SU-DHL-6 (cell line): Measurements from ENCODE around the gene NUDT3.
"Not testable (repeated sequence)": the region's sequence is repeated elsewhere in the genome, so short reads cannot be mapped to it uniquely, and the experiment has no call there.

Experiments
- H2AFZ ChIP-seq: fragments of 200-600 bp; sonication (generic); 2 replicates; pipeline ENCODE4 v1.6.1; 2014; ENCODE audit warnings: low read depth, mild to moderate bottlenecking, moderate library complexity, mixed read lengths, antibody characterized with exemption, low read length; ENCODE audit not compliant: severe bottlenecking
- H3F3A ChIP-seq: fragments of 200-600 bp; shearing (Covaris generic); 2 replicates; pipeline ENCODE4 v1.6.0; 2016; ENCODE audit warnings: antibody characterized with exemption, mild to moderate bottlenecking; ENCODE audit not compliant: insufficient read depth
- H3K27ac ChIP-seq: fragments of 200-600 bp; sonication (generic); 2 replicates; pipeline ENCODE4 v1.5.1; 2016; ENCODE audit warnings: low read depth, mild to moderate bottlenecking, low read length, moderate library complexity, mixed read lengths
- H3K27me3 ChIP-seq: fragments of 200-600 bp; sonication (generic), shearing (Covaris generic); 2 replicates; pipeline ENCODE4 v1.6.0; 2014; ENCODE audit warnings: mild to moderate bottlenecking, low read length
- H3K36me3 ChIP-seq: fragments of 200-600 bp; sonication (generic); 2 replicates; pipeline ENCODE4 v1.6.1; 2014; ENCODE audit warnings: mild to moderate bottlenecking, low read length, mixed read lengths
- H3K4me2 ChIP-seq: fragments of 300-600, 200-600 bp; shearing (Covaris generic), sonication (generic); 2 replicates; pipeline ENCODE4 v1.6.0; 2014; ENCODE audit warnings: low read length, low read depth, mild to moderate bottlenecking; ENCODE audit not compliant: poor library complexity, severe bottlenecking
- H3K4me3 ChIP-seq: fragments of 200-600 bp; sonication (generic); 2 replicates; pipeline ENCODE4 v1.5.1; 2014; ENCODE audit warnings: antibody characterized with exemption, low read length, mild to moderate bottlenecking, mixed read lengths; ENCODE audit not compliant: insufficient read depth, poor library complexity, severe bottlenecking
- H3K79me2 ChIP-seq: fragments of 200-600 bp; sonication (generic); 2 replicates; pipeline ENCODE4 v1.6.1; 2014; ENCODE audit warnings: mild to moderate bottlenecking, low read length, moderate library complexity; ENCODE audit not compliant: insufficient read depth
- H3K9ac ChIP-seq: fragments of 200-600 bp; sonication (generic); 2 replicates; pipeline ENCODE4 v1.7.0; 2014; ENCODE audit warnings: mild to moderate bottlenecking, low read length
- H3K9me2 ChIP-seq: fragments of 200-600 bp; sonication (generic); replicated peaks from 2 replicates; pipeline ENCODE4 v1.6.1; 2014; ENCODE audit warnings: low read length; ENCODE audit not compliant: insufficient read depth
- H3K9me3 ChIP-seq: fragments of 200-600 bp; sonication (generic); 2 replicates; pipeline ENCODE4 v1.6.1; 2014; ENCODE audit warnings: low read length, mixed read lengths; ENCODE audit not compliant: insufficient read depth
- H4K20me1 ChIP-seq: fragments of 200-600 bp; sonication (generic); 2 replicates; pipeline ENCODE4 v1.6.1; 2014; ENCODE audit warnings: low read depth, mild to moderate bottlenecking, antibody characterized with exemption, low read length, moderate library complexity, mixed read lengths
- EZH2phosphoT487 ChIP-seq: fragments of 200-600 bp; sonication (generic), shearing (Covaris generic); conservative IDR thresholded peaks from 2 replicates; pipeline ENCODE4 v1.6.1; 2018; ENCODE audit warnings: mild to moderate bottlenecking, antibody characterized with exemption, low read length, moderate library complexity, mixed read lengths
- TF ChIP-seq, protein P1 (sequence below): fragments of 200-600 bp; sonication (generic); IDR thresholded peaks from one replicate; pipeline ENCODE4 v1.5.1; 2017; ENCODE audit warnings: antibody characterized with exemption, mild to moderate bottlenecking, low read length, moderate library complexity; ENCODE audit not compliant: insufficient read depth, poor library complexity, severe bottlenecking

The NUDT3 gene

DNA sequence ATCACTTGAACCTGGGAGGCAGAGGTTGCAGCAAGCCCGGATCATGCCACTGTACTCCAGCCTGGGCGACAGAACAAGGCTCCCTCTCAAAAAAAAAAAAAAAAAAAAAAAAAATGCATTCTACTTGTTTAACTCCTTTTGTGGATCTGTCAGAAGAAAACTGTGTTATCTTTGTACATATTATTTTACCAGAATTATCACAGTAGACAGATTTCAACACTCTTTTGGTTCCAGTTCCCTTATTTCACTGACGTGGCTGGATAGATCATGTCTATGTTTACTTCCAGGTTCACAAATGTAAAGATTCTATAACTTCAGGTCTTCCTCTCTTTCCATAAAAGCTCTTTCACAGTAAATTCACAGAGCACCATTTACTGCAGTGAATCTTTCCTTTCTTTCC lies 18.4 kb downstream of the NUDT3 start:
- H3K79me2 ChIP-seq: peaks cover 93% of the 10 kb centered on the region
- no peak overlapping the region for H2AFZ ChIP-seq
- H3K27me3 ChIP-seq: no peaks in the 10 kb centered on the region
- TF ChIP-seq, protein P1, sequence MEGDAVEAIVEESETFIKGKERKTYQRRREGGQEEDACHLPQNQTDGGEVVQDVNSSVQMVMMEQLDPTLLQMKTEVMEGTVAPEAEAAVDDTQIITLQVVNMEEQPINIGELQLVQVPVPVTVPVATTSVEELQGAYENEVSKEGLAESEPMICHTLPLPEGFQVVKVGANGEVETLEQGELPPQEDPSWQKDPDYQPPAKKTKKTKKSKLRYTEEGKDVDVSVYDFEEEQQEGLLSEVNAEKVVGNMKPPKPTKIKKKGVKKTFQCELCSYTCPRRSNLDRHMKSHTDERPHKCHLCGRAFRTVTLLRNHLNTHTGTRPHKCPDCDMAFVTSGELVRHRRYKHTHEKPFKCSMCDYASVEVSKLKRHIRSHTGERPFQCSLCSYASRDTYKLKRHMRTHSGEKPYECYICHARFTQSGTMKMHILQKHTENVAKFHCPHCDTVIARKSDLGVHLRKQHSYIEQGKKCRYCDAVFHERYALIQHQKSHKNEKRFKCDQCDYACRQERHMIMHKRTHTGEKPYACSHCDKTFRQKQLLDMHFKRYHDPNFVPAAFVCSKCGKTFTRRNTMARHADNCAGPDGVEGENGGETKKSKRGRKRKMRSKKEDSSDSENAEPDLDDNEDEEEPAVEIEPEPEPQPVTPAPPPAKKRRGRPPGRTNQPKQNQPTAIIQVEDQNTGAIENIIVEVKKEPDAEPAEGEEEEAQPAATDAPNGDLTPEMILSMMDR: no peak
- TF ChIP-seq EZH2phosphoT487: no peak
- peaks cover 15% of the 10 kb centered on the region for H3F3A ChIP-seq
- peaks cover 14% of the 10 kb centered on the region for H4K20me1 ChIP-seq
- peaks cover 1% of the 10 kb centered on the region; the same call in 1 of the 2 replicates for H3K36me3 ChIP-seq
- H3K4me3 ChIP-seq: no peak overlapping the region
- H3K9ac ChIP-seq: no peak overlapping the region
- no peaks in the 10 kb centered on the region for H3K9me2 ChIP-seq
- no peaks in the 10 kb centered on the region for H3K9me3 ChIP-seq
- H3K4me2 ChIP-seq: no peak overlapping the region
- H3K27ac ChIP-seq: no peak overlapping the region

DNA sequence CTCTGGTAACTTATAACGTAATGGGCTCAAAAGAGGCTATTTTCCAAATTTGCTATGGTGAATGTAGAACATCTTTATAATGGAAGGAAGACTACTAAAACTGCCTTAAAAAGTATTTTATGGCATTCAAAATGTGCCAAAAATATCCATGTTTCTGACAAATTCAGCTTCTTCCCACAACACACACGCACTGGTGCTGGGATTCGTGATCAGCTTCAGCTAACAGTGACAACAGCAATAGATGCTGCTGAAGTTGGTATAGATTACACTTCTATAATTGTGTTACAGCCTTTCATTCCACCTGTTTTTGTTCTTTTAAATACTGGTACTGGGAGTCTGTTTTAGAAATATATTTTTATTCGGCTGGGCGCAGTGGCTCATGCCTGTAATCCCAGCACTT lies 19.0 kb downstream of the NUDT3 start:
- TF ChIP-seq EZH2phosphoT487: no peak
- TF ChIP-seq, protein P1: no peak
- Histone ChIP-seq H3K79me2 (peaks cover 93% of the 10 kb centered on the region), H2AFZ (no peak overlapping the region), H3K9me2 (no peaks in the 10 kb centered on the region), H3K4me2 (no peak overlapping the region), H3K27ac (no peak overlapping the region), H3K36me3 (peaks cover 4% of the 10 kb centered on the region; the same call in 1 of the 2 replicates), H4K20me1 (peaks cover 14% of the 10 kb centered on the region), H3K27me3 (no peaks in the 10 kb centered on the region), H3K9ac (no peak overlapping the region), H3K9me3 (no peaks in the 10 kb centered on the region), H3F3A (peaks cover 18% of the 10 kb centered on the region), H3K4me3 (no peak overlapping the region)

DNA sequence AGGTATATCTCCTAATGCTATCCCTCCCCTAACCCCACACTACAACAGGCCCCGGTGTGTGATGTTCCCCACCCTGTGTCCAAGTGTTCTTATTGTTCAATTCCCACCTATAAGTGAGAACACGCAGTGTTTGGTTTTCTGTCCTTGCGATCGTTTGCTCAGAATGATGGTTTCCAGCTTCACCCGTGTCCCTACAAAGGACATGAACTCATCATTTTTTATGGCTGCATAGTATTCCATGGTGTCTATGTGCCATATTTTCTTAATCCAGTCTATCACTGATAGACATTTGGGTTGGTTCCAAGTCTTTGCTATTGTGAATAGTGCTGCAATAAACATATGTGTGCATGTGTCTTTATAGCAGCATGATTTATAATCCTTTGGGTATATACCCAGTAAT lies 20.6 kb downstream of the NUDT3 start:
- H3K9me3 ChIP-seq, H2AFZ ChIP-seq, H3K4me2 ChIP-seq, H3K4me3 ChIP-seq, H3K9ac ChIP-seq, H3K27me3 ChIP-seq, H3K9me2 ChIP-seq, H3K36me3 ChIP-seq, H3K27ac ChIP-seq: not testable (repeated sequence)
- Histone ChIP-seq H3F3A (peaks cover 18% of the 10 kb centered on the region), H4K20me1 (peaks cover 14% of the 10 kb centered on the region), H3K79me2 (peaks cover 93% of the 10 kb centered on the region)

DNA sequence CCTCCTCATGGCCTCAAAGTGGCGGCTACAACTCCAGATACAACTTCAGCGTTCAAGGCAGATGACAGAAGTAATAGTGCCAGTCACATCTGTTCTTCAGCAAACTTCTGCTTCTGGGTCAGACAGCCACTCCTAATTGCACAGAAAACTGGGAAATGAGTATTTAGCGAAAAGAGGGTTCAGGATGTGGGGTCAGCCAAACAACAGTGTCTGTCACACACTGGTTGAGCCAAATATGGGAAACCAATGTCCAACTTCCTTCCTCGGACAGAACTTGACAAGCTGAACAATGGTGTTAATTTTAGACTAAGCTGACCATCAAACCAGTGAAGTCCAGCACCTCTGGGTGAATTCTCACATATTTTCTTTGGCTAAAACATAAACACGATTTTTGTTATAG lies 22.1 kb downstream of the NUDT3 start:
- Histone ChIP-seq H4K20me1 (peaks cover 14% of the 10 kb centered on the region), H3K4me3 (no peak overlapping the region), H3K27ac (no peak overlapping the region), H3K9me2 (no peaks in the 10 kb centered on the region), H3K9ac (no peak overlapping the region), H2AFZ (no peak overlapping the region), H3K36me3 (peaks cover 4% of the 10 kb centered on the region; the same call in 1 of the 2 replicates), H3F3A (peaks cover 18% of the 10 kb centered on the region), H3K9me3 (no peaks in the 10 kb centered on the region), H3K27me3 (no peaks in the 10 kb centered on the region), H3K4me2 (no peak overlapping the region), H3K79me2 (peaks cover 88% of the 10 kb centered on the region)
- TF ChIP-seq, protein P1: no peak
- no peak for TF ChIP-seq EZH2phosphoT487
